ENCODE measurements around the gene UBR4.

UBR4 gene

GRCh38 chr1:19032701-19033514 is 177.2 kb downstream of the UBR4 start:
- DNase-seq: no peak

- DNase-seq: no peak
These were observed 177.7 kb downstream of the UBR4 start for GRCh38 chr1:19032413-19032695.

- no peak for DNase-seq
These were observed 180.6 kb downstream of the UBR4 start for GRCh38 chr1:19029191-19030085.

- DNase-seq: no peak
These were observed 181.4 kb downstream of the UBR4 start for GRCh38 chr1:19028546-19029129.

- no peak for DNase-seq
These were observed 182.0 kb downstream of the UBR4 start for GRCh38 chr1:19028110-19028509.
